ENCODE data around the gene C1orf198. TPM values are rescaled to one million over a fixed set of nuclear protein-coding genes. Genes with fewer than 3 reads are reported as not detected.

C1orf198 gene
- total RNA-seq, 8 experiments from 2014 or later: 10.5 to 62.8 (median 38.9) TPM

- in situ Hi-C loops (cut with MboI; ENCODE audit: low pct_unique_long_range_greater_than_20kb in 2 of 9, low sequenced_read_pairs in 9 of 9, unreplicated experiment in 9 of 9): loop anchor here in 2 of 9 experiments (25.0 kb wide), 1 partner anchor 311 kb away; no protein-coding TSS in a partner anchor
These were observed 33.4 kb upstream of the C1orf198 start for GRCh38 chr1:230901671-230902070.

GRCh38 chr1:230900984-230901383, 32.7 kb upstream of the C1orf198 start:
- in situ Hi-C loops (cut with MboI; ENCODE audit: low pct_unique_long_range_greater_than_20kb in 2 of 9, low sequenced_read_pairs in 9 of 9, unreplicated experiment in 9 of 9): loop anchor here in 2 of 9 experiments (25.0 kb wide), 1 partner anchor 311 kb away; no protein-coding TSS in a partner anchor
- no peaks in the 10 kb centered on the region for H3K4me1 ChIP-seq (replicated peaks in 1 of 2)

More at GRCh38 chr1:230901671-230902070, 33.4 kb upstream of the C1orf198 start:
- Histone ChIP-seq H3K4me3 (no peak overlapping the region), H3K4me1 (replicated peaks in 1 of 2) (no peaks in the 10 kb centered on the region), H3K27ac (no peak overlapping the region)
- WGBS, 10 experiments: 71 to 100% (median 94%) methylated on average over 1 to 6 of the region's 6 CpGs; no CpG with 5 or more reads in 3 of the 10 experiments
- ATAC-seq (replicated peaks in 6 of 8): no peak

GRCh38 chr1:230899841-230900251, 31.5 kb upstream of the C1orf198 start:
- Histone ChIP-seq H3K27ac (no peak overlapping the region), H3K4me1 (replicated peaks in 1 of 2) (no peaks in the 10 kb centered on the region), H3K4me3 (no peak overlapping the region)
- 24 to 87% (median 76%) methylated on average over 3 to 5 of the region's 5 CpGs for whole genome bisulfite sequencing, 10 experiments
- ATAC-seq (replicated peaks in 6 of 8): no peak
- in situ Hi-C loops (cut with MboI; ENCODE audit: low pct_unique_long_range_greater_than_20kb in 2 of 9, low sequenced_read_pairs in 9 of 9, unreplicated experiment in 9 of 9): loop anchor here in 2 of 9 experiments (25.0 kb wide), 1 partner anchor 312 kb away; no protein-coding TSS in a partner anchor

More at GRCh38 chr1:230900984-230901383, 32.7 kb upstream of the C1orf198 start:
- H3K4me3 ChIP-seq: no peak overlapping the region
- no peak overlapping the region for H3K27ac ChIP-seq
- no peak for ATAC-seq (replicated peaks in 6 of 8)
- 60 to 97% (median 86%) methylated on average over 1 to 6 of the region's 6 CpGs; no CpG with 5 or more reads in 2 of the 10 experiments for WGBS, 10 experiments

GRCh38 chr1:230898748-230899147, 30.4 kb upstream of the C1orf198 start:
- no peak overlapping the region for H3K4me3 ChIP-seq
- 40 to 100% (median 82%) methylated on average over 1 to 8 of the region's 8 CpGs; no CpG with 5 or more reads in 2 of the 10 experiments for WGBS, 10 experiments
- no peak for ATAC-seq (replicated peaks in 6 of 8)
- no peak overlapping the region for H3K27ac ChIP-seq
- in situ Hi-C loops (cut with MboI; ENCODE audit: low pct_unique_long_range_greater_than_20kb in 2 of 9, low sequenced_read_pairs in 9 of 9, unreplicated experiment in 9 of 9): no loop called here
- H3K4me1 ChIP-seq (replicated peaks in 1 of 2): no peaks in the 10 kb centered on the region

- in situ Hi-C loops (cut with MboI; ENCODE audit: low pct_unique_long_range_greater_than_20kb in 2 of 9, low sequenced_read_pairs in 9 of 9, unreplicated experiment in 9 of 9): no loop called here
- 83 to 100% (median 94%) methylated on average over 1 to 4 of the region's 4 CpGs; no CpG with 5 or more reads in 1 of the 10 experiments for WGBS, 10 experiments
- Histone ChIP-seq H3K4me3 (no peak overlapping the region), H3K4me1 (replicated peaks in 1 of 2) (no peaks in the 10 kb centered on the region), H3K27ac (no peak overlapping the region)
- ATAC-seq (replicated peaks in 6 of 8): no peak
These were observed 29.8 kb upstream of the C1orf198 start for GRCh38 chr1:230898144-230898543.

GRCh38 chr1:230896779-230897178, 28.5 kb upstream of the C1orf198 start:
- Histone ChIP-seq H3K4me3 (no peak overlapping the region), H3K27ac (no peak overlapping the region), H3K4me1 (replicated peaks in 1 of 2) (no peaks in the 10 kb centered on the region)
- no peak for ATAC-seq (replicated peaks in 6 of 8)
- in situ Hi-C loops (cut with MboI; ENCODE audit: low pct_unique_long_range_greater_than_20kb in 2 of 9, low sequenced_read_pairs in 9 of 9, unreplicated experiment in 9 of 9): no loop called here
- WGBS, 10 experiments: 20 to 100% (median 55%) methylated on average over 1 of the region's 1 CpG; no CpG with 5 or more reads in 2 of the 10 experiments

GRCh38 chr1:230895452-230895851, 27.1 kb upstream of the C1orf198 start:
- H3K4me3 ChIP-seq: no peak overlapping the region
- whole genome bisulfite sequencing, 10 experiments: 0 to 100% (median 80%) methylated on average over 1 to 2 of the region's 2 CpGs; no CpG with 5 or more reads in 1 of the 10 experiments
- no peak overlapping the region for H3K27ac ChIP-seq
- no peak for ATAC-seq (replicated peaks in 6 of 8)
- no peaks in the 10 kb centered on the region for H3K4me1 ChIP-seq (replicated peaks in 1 of 2)
- in situ Hi-C loops (cut with MboI; ENCODE audit: low pct_unique_long_range_greater_than_20kb in 2 of 9, low sequenced_read_pairs in 9 of 9, unreplicated experiment in 9 of 9): no loop called here

GRCh38 chr1:230894664-230895063, 26.3 kb upstream of the C1orf198 start:
- Histone ChIP-seq H3K4me1 (replicated peaks in 1 of 2) (no peaks in the 10 kb centered on the region), H3K27ac (no peak overlapping the region), H3K4me3 (no peak overlapping the region)
- in situ Hi-C loops (cut with MboI; ENCODE audit: low pct_unique_long_range_greater_than_20kb in 2 of 9, low sequenced_read_pairs in 9 of 9, unreplicated experiment in 9 of 9): no loop called here
- ATAC-seq (replicated peaks in 6 of 8): no peak
- 40 to 100% (median 69%) methylated on average over 1 to 5 of the region's 5 CpGs; no CpG with 5 or more reads in 4 of the 10 experiments for WGBS, 10 experiments

GRCh38 chr1:230894032-230894431, 25.7 kb upstream of the C1orf198 start:
- Histone ChIP-seq H3K4me3 (no peak overlapping the region), H3K4me1 (replicated peaks in 1 of 2) (no peaks in the 10 kb centered on the region), H3K27ac (no peak overlapping the region)
- in situ Hi-C loops (cut with MboI; ENCODE audit: low pct_unique_long_range_greater_than_20kb in 2 of 9, low sequenced_read_pairs in 9 of 9, unreplicated experiment in 9 of 9): no loop called here
- ATAC-seq (replicated peaks in 6 of 8): no peak
- 27 to 94% (median 80%) methylated on average over 1 to 6 of the region's 6 CpGs for WGBS, 10 experiments

GRCh38 chr1:230892018-230892491, 23.7 kb upstream of the C1orf198 start:
- in situ Hi-C loops (cut with MboI; ENCODE audit: low pct_unique_long_range_greater_than_20kb in 2 of 9, low sequenced_read_pairs in 9 of 9, unreplicated experiment in 9 of 9): no loop called here
- peak in 4 of 8 experiments; percentile 25 to 85 (median 78) for ATAC-seq (replicated peaks in 6 of 8)
- Histone ChIP-seq H3K4me1 (replicated peaks in 1 of 2) (no peaks in the 10 kb centered on the region), H3K4me3 (no peak overlapping the region), H3K27ac (no peak overlapping the region)
- WGBS, 10 experiments: 4 to 91% (median 80%) methylated on average over 3 to 6 of the region's 6 CpGs; no CpG with 5 or more reads in 2 of the 10 experiments

GRCh38 chr1:230891413-230891812, 23.1 kb upstream of the C1orf198 start:
- in situ Hi-C loops (cut with MboI; ENCODE audit: low pct_unique_long_range_greater_than_20kb in 2 of 9, low sequenced_read_pairs in 9 of 9, unreplicated experiment in 9 of 9): no loop called here
- no peaks in the 10 kb centered on the region for H3K4me1 ChIP-seq (replicated peaks in 1 of 2)
- ATAC-seq (replicated peaks in 6 of 8): peak in 4 of 8 experiments; percentile 22 to 51 (median 26)
- 18 to 100% (median 53%) methylated on average over 1 to 2 of the region's 2 CpGs; no CpG with 5 or more reads in 3 of the 10 experiments for WGBS, 10 experiments
- H3K27ac ChIP-seq: no peak overlapping the region
- H3K4me3 ChIP-seq: no peak overlapping the region

GRCh38 chr1:230884646-230885045, 16.3 kb upstream of the C1orf198 start:
- in situ Hi-C loops (cut with MboI; ENCODE audit: low pct_unique_long_range_greater_than_20kb in 2 of 9, low sequenced_read_pairs in 9 of 9, unreplicated experiment in 9 of 9): no loop called here
- WGBS, 10 experiments: 66 to 100% (median 84%) methylated on average over 1 to 2 of the region's 2 CpGs; no CpG with 5 or more reads in 2 of the 10 experiments
- no peak overlapping the region for H3K4me3 ChIP-seq
- ATAC-seq (replicated peaks in 6 of 8): no peak
- H3K4me1 ChIP-seq (replicated peaks in 1 of 2): peaks cover 5% of the 10 kb centered on the region in 2 donors
- no peak overlapping the region for H3K27ac ChIP-seq

- WGBS, 10 experiments: 0 to 95% (median 83%) methylated on average over 1 to 4 of the region's 4 CpGs; no CpG with 5 or more reads in 3 of the 10 experiments
- no peak overlapping the region for H3K4me3 ChIP-seq
- H3K4me1 ChIP-seq (replicated peaks in 1 of 2): peaks cover 9% of the 10 kb centered on the region in 2 donors
- in situ Hi-C loops (cut with MboI; ENCODE audit: low pct_unique_long_range_greater_than_20kb in 2 of 9, low sequenced_read_pairs in 9 of 9, unreplicated experiment in 9 of 9): no loop called here
- peak in 3 of 8 experiments; percentile 44 to 72 (median 62) for ATAC-seq (replicated peaks in 6 of 8)
- no peak overlapping the region for H3K27ac ChIP-seq
These were observed 15.6 kb upstream of the C1orf198 start for GRCh38 chr1:230883967-230884366.

Measured in motor neuron (in vitro differentiated cells).